ENCODE data around the gene ENPP3.

DNA sequence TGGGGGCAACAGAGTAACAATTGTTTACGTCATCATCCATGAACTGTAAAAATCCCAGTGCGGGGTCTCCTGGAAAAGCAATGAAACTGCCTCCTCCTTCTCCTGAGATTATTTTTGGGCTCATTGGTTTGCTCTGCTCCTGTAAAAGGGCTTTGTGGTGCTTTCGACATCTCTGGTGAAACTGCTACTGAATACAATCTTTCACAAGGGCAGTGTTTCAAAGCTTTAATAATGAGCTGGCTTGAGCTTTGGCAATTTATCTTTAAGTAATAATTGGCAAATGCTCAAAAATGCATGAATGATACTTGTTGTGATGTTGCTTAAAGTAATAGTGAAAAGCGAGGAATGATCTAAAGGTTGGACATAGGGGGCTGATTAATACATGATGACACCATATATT lies 127.2 kb downstream of the ENPP3 start:
- TF ChIP-seq EP300 (IDR thresholded peaks at IDR 0.05; ENCODE audit: borderline replicate concordance in 1 of 2, control insufficient read depth in 1 of 2, low read depth in 2 of 2, low read length in 2 of 2) (no peak), RFX5 (IDR thresholded peaks at IDR 0.05; ENCODE audit: low read depth, low read length) (no peak), CEBPB (IDR thresholded peaks at IDR 0.05; ENCODE audit: borderline replicate concordance in 1 of 2, low read depth in 2 of 2, low read length in 2 of 2) (no peak), SMARCA5 (IDR thresholded peaks at IDR 0.05) (no peak)
- TF ChIP-seq, protein P1, sequence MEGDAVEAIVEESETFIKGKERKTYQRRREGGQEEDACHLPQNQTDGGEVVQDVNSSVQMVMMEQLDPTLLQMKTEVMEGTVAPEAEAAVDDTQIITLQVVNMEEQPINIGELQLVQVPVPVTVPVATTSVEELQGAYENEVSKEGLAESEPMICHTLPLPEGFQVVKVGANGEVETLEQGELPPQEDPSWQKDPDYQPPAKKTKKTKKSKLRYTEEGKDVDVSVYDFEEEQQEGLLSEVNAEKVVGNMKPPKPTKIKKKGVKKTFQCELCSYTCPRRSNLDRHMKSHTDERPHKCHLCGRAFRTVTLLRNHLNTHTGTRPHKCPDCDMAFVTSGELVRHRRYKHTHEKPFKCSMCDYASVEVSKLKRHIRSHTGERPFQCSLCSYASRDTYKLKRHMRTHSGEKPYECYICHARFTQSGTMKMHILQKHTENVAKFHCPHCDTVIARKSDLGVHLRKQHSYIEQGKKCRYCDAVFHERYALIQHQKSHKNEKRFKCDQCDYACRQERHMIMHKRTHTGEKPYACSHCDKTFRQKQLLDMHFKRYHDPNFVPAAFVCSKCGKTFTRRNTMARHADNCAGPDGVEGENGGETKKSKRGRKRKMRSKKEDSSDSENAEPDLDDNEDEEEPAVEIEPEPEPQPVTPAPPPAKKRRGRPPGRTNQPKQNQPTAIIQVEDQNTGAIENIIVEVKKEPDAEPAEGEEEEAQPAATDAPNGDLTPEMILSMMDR (IDR thresholded peaks at IDR 0.05 in 2 of 3, conservative IDR thresholded peaks at IDR 0.05 in 1 of 3; ENCODE audit: control insufficient read depth in 2 of 3, extremely low read depth in 1 of 3, insufficient read depth in 1 of 3, low read depth in 3 of 3, low read length in 3 of 3), result no peak
- TF ChIP-seq, protein P2, sequence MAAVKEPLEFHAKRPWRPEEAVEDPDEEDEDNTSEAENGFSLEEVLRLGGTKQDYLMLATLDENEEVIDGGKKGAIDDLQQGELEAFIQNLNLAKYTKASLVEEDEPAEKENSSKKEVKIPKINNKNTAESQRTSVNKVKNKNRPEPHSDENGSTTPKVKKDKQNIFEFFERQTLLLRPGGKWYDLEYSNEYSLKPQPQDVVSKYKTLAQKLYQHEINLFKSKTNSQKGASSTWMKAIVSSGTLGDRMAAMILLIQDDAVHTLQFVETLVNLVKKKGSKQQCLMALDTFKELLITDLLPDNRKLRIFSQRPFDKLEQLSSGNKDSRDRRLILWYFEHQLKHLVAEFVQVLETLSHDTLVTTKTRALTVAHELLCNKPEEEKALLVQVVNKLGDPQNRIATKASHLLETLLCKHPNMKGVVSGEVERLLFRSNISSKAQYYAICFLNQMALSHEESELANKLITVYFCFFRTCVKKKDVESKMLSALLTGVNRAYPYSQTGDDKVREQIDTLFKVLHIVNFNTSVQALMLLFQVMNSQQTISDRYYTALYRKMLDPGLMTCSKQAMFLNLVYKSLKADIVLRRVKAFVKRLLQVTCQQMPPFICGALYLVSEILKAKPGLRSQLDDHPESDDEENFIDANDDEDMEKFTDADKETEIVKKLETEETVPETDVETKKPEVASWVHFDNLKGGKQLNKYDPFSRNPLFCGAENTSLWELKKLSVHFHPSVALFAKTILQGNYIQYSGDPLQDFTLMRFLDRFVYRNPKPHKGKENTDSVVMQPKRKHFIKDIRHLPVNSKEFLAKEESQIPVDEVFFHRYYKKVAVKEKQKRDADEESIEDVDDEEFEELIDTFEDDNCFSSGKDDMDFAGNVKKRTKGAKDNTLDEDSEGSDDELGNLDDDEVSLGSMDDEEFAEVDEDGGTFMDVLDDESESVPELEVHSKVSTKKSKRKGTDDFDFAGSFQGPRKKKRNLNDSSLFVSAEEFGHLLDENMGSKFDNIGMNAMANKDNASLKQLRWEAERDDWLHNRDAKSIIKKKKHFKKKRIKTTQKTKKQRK (IDR thresholded peaks at IDR 0.05; ENCODE audit: low read depth, low read length), result no peak
- TF ChIP-seq, protein P3, sequence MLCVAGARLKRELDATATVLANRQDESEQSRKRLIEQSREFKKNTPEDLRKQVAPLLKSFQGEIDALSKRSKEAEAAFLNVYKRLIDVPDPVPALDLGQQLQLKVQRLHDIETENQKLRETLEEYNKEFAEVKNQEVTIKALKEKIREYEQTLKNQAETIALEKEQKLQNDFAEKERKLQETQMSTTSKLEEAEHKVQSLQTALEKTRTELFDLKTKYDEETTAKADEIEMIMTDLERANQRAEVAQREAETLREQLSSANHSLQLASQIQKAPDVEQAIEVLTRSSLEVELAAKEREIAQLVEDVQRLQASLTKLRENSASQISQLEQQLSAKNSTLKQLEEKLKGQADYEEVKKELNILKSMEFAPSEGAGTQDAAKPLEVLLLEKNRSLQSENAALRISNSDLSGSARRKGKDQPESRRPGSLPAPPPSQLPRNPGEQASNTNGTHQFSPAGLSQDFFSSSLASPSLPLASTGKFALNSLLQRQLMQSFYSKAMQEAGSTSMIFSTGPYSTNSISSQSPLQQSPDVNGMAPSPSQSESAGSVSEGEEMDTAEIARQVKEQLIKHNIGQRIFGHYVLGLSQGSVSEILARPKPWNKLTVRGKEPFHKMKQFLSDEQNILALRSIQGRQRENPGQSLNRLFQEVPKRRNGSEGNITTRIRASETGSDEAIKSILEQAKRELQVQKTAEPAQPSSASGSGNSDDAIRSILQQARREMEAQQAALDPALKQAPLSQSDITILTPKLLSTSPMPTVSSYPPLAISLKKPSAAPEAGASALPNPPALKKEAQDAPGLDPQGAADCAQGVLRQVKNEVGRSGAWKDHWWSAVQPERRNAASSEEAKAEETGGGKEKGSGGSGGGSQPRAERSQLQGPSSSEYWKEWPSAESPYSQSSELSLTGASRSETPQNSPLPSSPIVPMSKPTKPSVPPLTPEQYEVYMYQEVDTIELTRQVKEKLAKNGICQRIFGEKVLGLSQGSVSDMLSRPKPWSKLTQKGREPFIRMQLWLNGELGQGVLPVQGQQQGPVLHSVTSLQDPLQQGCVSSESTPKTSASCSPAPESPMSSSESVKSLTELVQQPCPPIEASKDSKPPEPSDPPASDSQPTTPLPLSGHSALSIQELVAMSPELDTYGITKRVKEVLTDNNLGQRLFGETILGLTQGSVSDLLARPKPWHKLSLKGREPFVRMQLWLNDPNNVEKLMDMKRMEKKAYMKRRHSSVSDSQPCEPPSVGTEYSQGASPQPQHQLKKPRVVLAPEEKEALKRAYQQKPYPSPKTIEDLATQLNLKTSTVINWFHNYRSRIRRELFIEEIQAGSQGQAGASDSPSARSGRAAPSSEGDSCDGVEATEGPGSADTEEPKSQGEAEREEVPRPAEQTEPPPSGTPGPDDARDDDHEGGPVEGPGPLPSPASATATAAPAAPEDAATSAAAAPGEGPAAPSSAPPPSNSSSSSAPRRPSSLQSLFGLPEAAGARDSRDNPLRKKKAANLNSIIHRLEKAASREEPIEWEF (IDR thresholded peaks at IDR 0.05; ENCODE audit: insufficient replicate concordance, low read depth, low read length), result no peak

Data from GM12878 (cell line).